Renal pelvis (tissue), 12 donors: ENCODE measurements around the gene CYYR1. TPM values are rescaled to one million over a fixed set of nuclear protein-coding genes. Genes with fewer than 3 reads are reported as not detected.

Experiments used
- DNase-seq: peaks from one replicate; pipeline ENCODE4 v3.0.0-alpha.2; 2013
- long read RNA-seq, 16 experiments: transcript quantifications; one replicate each; lab custom pipeline, GENCODE V29; 2026
- polyA plus RNA-seq, 3 donors: library from polyadenylated mRNA; unstranded; fragments of 120-200 nt; gene quantifications; one replicate each; pipeline ENCODE4 v1.2.1, GENCODE V29; 2013; ENCODE audit not compliant: insufficient read length in 3 of 3

Gene CYYR1
- polyA plus RNA-seq = 10 to 100 TPM; 48.2 to 54.7 (median 49.4) TPM
- long read RNA-seq, donor 1, transcript CYYR1-201 (4 exons, 3,101 nt) = major isoform, 11 of 45 reads
- long read RNA-seq, donor 1, partial matches to known transcripts = 24 of 45 reads
- long read RNA-seq, donor 1, other reads (novel, unspliced or antisense) = 9 of 45 reads
- long read RNA-seq, donor 2, transcript CYYR1-201 (4 exons, 3,101 nt) = major isoform, 23 of 96 reads
- long read RNA-seq, donor 2, partial matches to known transcripts = 45 of 96 reads
- long read RNA-seq, donor 2, other reads (novel, unspliced or antisense) = 28 of 96 reads
- long read RNA-seq, donor 3, transcript CYYR1-201 (4 exons, 3,101 nt) = major isoform, 19 of 62 reads
- long read RNA-seq, donor 3, partial matches to known transcripts = 30 of 62 reads
- long read RNA-seq, donor 3, other reads (novel, unspliced or antisense) = 13 of 62 reads
- long read RNA-seq, donor 4, transcript CYYR1-201 (4 exons, 3,101 nt) = major isoform, 23 of 74 reads
- long read RNA-seq, donor 4, partial matches to known transcripts = 34 of 74 reads
- long read RNA-seq, donor 4, other reads (novel, unspliced or antisense) = 17 of 74 reads
- long read RNA-seq, donor 5, transcript CYYR1-201 (4 exons, 3,101 nt) = major isoform, 10 of 34 reads
- long read RNA-seq, donor 5, partial matches to known transcripts = 16 of 34 reads
- long read RNA-seq, donor 5, other reads (novel, unspliced or antisense) = 8 of 34 reads
- long read RNA-seq, donor 6, transcript CYYR1-201 (4 exons, 3,101 nt) = major isoform, 17 of 71 reads
- long read RNA-seq, donor 6, partial matches to known transcripts = 47 of 71 reads
- long read RNA-seq, donor 6, other reads (novel, unspliced or antisense) = 7 of 71 reads
- long read RNA-seq, donor 7, transcript CYYR1-201 (4 exons, 3,101 nt) = major isoform, 17 of 57 reads
- long read RNA-seq, donor 7, partial matches to known transcripts = 28 of 57 reads
- long read RNA-seq, donor 7, other reads (novel, unspliced or antisense) = 12 of 57 reads
- long read RNA-seq, donor 8, transcript CYYR1-201 (4 exons, 3,101 nt) = major isoform, 6 of 6 reads
- long read RNA-seq, donor 8, partial matches to known transcripts = 0 of 6 reads
- long read RNA-seq, donor 8, other reads (novel, unspliced or antisense) = 0 of 6 reads
- long read RNA-seq, donor 9, transcript CYYR1-201 (4 exons, 3,101 nt) = major isoform, 24 of 72 reads
- long read RNA-seq, donor 9, partial matches to known transcripts = 14 of 72 reads
- long read RNA-seq, donor 9, other reads (novel, unspliced or antisense) = 34 of 72 reads
- long read RNA-seq, donor 10, transcript CYYR1-201 (4 exons, 3,101 nt) = major isoform, 14 of 58 reads
- long read RNA-seq, donor 10, partial matches to known transcripts = 34 of 58 reads
- long read RNA-seq, donor 10, other reads (novel, unspliced or antisense) = 10 of 58 reads
- long read RNA-seq, donor 11, transcript CYYR1-201 (4 exons, 3,101 nt) = major isoform, 8 of 25 reads
- long read RNA-seq, donor 11, partial matches to known transcripts = 8 of 25 reads
- long read RNA-seq, donor 11, other reads (novel, unspliced or antisense) = 8 of 25 reads
- long read RNA-seq, donor 12, transcript CYYR1-201 (4 exons, 3,101 nt) = major isoform, 20 of 91 reads
- long read RNA-seq, donor 12, partial matches to known transcripts = 58 of 91 reads
- long read RNA-seq, donor 12, other reads (novel, unspliced or antisense) = 13 of 91 reads
- long read RNA-seq, donor 13, transcript CYYR1-201 (4 exons, 3,101 nt) = major isoform, 5 of 23 reads
- long read RNA-seq, donor 13, partial matches to known transcripts = 12 of 23 reads
- long read RNA-seq, donor 13, other reads (novel, unspliced or antisense) = 6 of 23 reads
- long read RNA-seq, donor 14, transcript CYYR1-201 (4 exons, 3,101 nt) = major isoform, 36 of 92 reads
- long read RNA-seq, donor 14, partial matches to known transcripts = 30 of 92 reads
- long read RNA-seq, donor 14, other reads (novel, unspliced or antisense) = 24 of 92 reads
- long read RNA-seq, donor 15, transcript CYYR1-201 (4 exons, 3,101 nt) = major isoform, 20 of 54 reads
- long read RNA-seq, donor 15, partial matches to known transcripts = 23 of 54 reads
- long read RNA-seq, donor 15, other reads (novel, unspliced or antisense) = 10 of 54 reads
- long read RNA-seq, donor 16, transcript CYYR1-201 (4 exons, 3,101 nt) = major isoform, 32 of 88 reads
- long read RNA-seq, donor 16, partial matches to known transcripts = 30 of 88 reads
- long read RNA-seq, donor 16, other reads (novel, unspliced or antisense) = 25 of 88 reads

GRCh38 chr21:26572702-26573381 is at the start of gene CYYR1:
TSS of gene CYYR1 (minus strand) at chr21:26573286. CDS start at chr21:26572940, 346 bp downstream.
- peak; percentile 80 for DNase-seq

GRCh38 chr21:26617176-26617575 is 44.1 kb upstream of the CYYR1 start:
- DNase-seq = no peak

GRCh38 chr21:26614251-26614650 is 41.2 kb upstream of the CYYR1 start:
- DNase-seq = no peak

GRCh38 chr21:26599261-26599660 is 26.2 kb upstream of the CYYR1 start:
- no peak for DNase-seq

GRCh38 chr21:26597981-26598380 is 24.9 kb upstream of the CYYR1 start:
- no peak for DNase-seq

GRCh38 chr21:26597031-26597430 is 23.9 kb upstream of the CYYR1 start:
- DNase-seq = no peak

GRCh38 chr21:26595971-26596370 is 22.9 kb upstream of the CYYR1 start:
- no peak for DNase-seq

GRCh38 chr21:26593800-26594199 is 20.7 kb upstream of the CYYR1 start:
- no peak for DNase-seq

- DNase-seq = no peak
Observed at GRCh38 chr21:26591543-26591942, 18.5 kb upstream of the CYYR1 start.

GRCh38 chr21:26588446-26588845 is 15.4 kb upstream of the CYYR1 start:
- DNase-seq = no peak

- DNase-seq = no peak
Observed at GRCh38 chr21:26587736-26588201, 14.7 kb upstream of the CYYR1 start.

- DNase-seq = no peak
Observed at GRCh38 chr21:26583769-26584168, 10.7 kb upstream of the CYYR1 start.

- no peak for DNase-seq
Observed at GRCh38 chr21:26581818-26582217, 8.7 kb upstream of the CYYR1 start.

- peak; percentile 53 for DNase-seq
Observed at GRCh38 chr21:26572076-26572701, 897 bp downstream of the CYYR1 start.

GRCh38 chr21:26570203-26570602 is 2.9 kb downstream of the CYYR1 start:
- DNase-seq = no peak

- no peak for DNase-seq
Observed at GRCh38 chr21:26565546-26565945, 7.5 kb downstream of the CYYR1 start.

- DNase-seq = no peak
Observed at GRCh38 chr21:26565111-26565510, 8.0 kb downstream of the CYYR1 start.

GRCh38 chr21:26563856-26564503 is 9.1 kb downstream of the CYYR1 start:
- no peak for DNase-seq
